Measurements from ENCODE around the gene SPIN3. TPM values are rescaled to one million over a fixed set of nuclear protein-coding genes. Genes with fewer than 3 reads are reported as not detected.

SPIN3 gene
- total RNA-seq, 1 experiment from 2014 or later, result 13.8 TPM

- intact Hi-C loops (cut with micrococcal nuclease), result loop anchor here (10.0 kb wide), 1 partner anchor 691 kb away; no protein-coding TSS in a partner anchor
Measured at GRCh38 chrX:56975611-56976010, 19.7 kb downstream of the SPIN3 start.

More at GRCh38 chrX:56975611-56976010, 19.7 kb downstream of the SPIN3 start:
- H3K27ac ChIP-seq (ENCODE audit: low read depth, low read length), result no peak overlapping the region
- H4K20me1 ChIP-seq (ENCODE audit: insufficient read depth), result no peaks in the 10 kb centered on the region; the same call in 1 of the 2 replicates
- BruUV-seq (replicated peaks), result no TSS peak
- no peaks in the 10 kb centered on the region for H3K9me3 ChIP-seq (ENCODE audit: control insufficient read depth in 1 of 2, insufficient read depth in 1 of 2, low read depth in 1 of 2, low read length in 2 of 2)
- no peaks in the 10 kb centered on the region for H3K9me2 ChIP-seq (ENCODE audit: insufficient read depth)
- no peak overlapping the region for H3K4me2 ChIP-seq (ENCODE audit: low read length)
- no peak for DNase-seq (ENCODE audit: low read depth, low spot score)
- TF ChIP-seq SRF (IDR thresholded peaks at IDR 0.05; ENCODE audit: low read depth) (no peak), POLR2AphosphoS5 (IDR thresholded peaks at IDR 0.05; ENCODE audit: low read depth, low read length) (no peak), TCF7L2 (IDR thresholded peaks at IDR 0.05; ENCODE audit: borderline replicate concordance, extremely low read depth, insufficient read depth, insufficient read length) (no peak), CBX3 (IDR thresholded peaks at IDR 0.05; ENCODE audit: low read depth) (no peak), POLR2A (IDR thresholded peaks at IDR 0.05; ENCODE audit: borderline replicate concordance, extremely low read depth, insufficient read depth, insufficient read length) (no peak), CEBPB (IDR thresholded peaks at IDR 0.05; ENCODE audit: low read depth) (no peak), ATF3 (IDR thresholded peaks at IDR 0.05) (no peak), FOSL1 (IDR thresholded peaks at IDR 0.05; ENCODE audit: low read depth) (no peak), SP1 (IDR thresholded peaks at IDR 0.05; ENCODE audit: low read depth) (no peak), CTCF (IDR thresholded peaks at IDR 0.05 in 2 of 3, conservative IDR thresholded peaks at IDR 0.05 in 1 of 3; ENCODE audit: borderline replicate concordance in 1 of 3, insufficient read depth in 1 of 3, low read depth in 2 of 3, low read length in 2 of 3) (no peak), EZH2phosphoT487 (IDR thresholded peaks at IDR 0.05; ENCODE audit: borderline replicate concordance) (no peak), ELF1 (IDR thresholded peaks at IDR 0.05; ENCODE audit: borderline replicate concordance, low read depth) (no peak), ZFX (IDR thresholded peaks at IDR 0.05) (no peak), SIN3A (IDR thresholded peaks at IDR 0.05; ENCODE audit: low read depth) (no peak), ZBTB33 (IDR thresholded peaks at IDR 0.05; ENCODE audit: extremely low read depth, insufficient replicate concordance, low read length) (no peak), ZNF274 (IDR thresholded peaks at IDR 0.05; ENCODE audit: low read depth, low read length) (no peak), EGR1 (IDR thresholded peaks at IDR 0.05; ENCODE audit: low read depth) (no peak), JUND (IDR thresholded peaks at IDR 0.05) (no peak), YY1 (IDR thresholded peaks at IDR 0.05; ENCODE audit: extremely low read depth, insufficient replicate concordance, low read depth, low read length) (no peak), EZH2 (IDR thresholded peaks at IDR 0.05) (no peak)
- H3K4me3 ChIP-seq (replicated peaks in 1 of 2; ENCODE audit: low read depth in 1 of 2, low read length in 2 of 2), result no peak overlapping the region
- no peaks in the 10 kb centered on the region for H3K79me2 ChIP-seq (ENCODE audit: insufficient read depth, low read length)
- no peak overlapping the region for H3K9ac ChIP-seq (ENCODE audit: low read length)
- no peaks in the 10 kb centered on the region for H3K27me3 ChIP-seq (ENCODE audit: insufficient read depth, low read length)
- no peaks in the 10 kb centered on the region for H3K4me1 ChIP-seq (ENCODE audit: control insufficient read depth in 1 of 2, insufficient read depth in 2 of 2, low read length in 2 of 2)
- ChIA-PET POLR2A (no interaction called here), RAD21 (ENCODE audit: low non-redundant PET in 1 of 2, low total read pairs in 2 of 2, uncharacterized antibody in 2 of 2, unreplicated experiment in 2 of 2) (no interaction called here), CTCF (no interaction called here)
- peaks cover 4 to 10% of the 10 kb centered on the region in 2 experiments; a peak in 3 of 4 replicates for H3K36me3 ChIP-seq (ENCODE audit: control insufficient read depth in 1 of 2, insufficient read depth in 2 of 2, low read length in 2 of 2)
- no peak for ATAC-seq
- no peak overlapping the region for H2AFZ ChIP-seq (ENCODE audit: low read depth, low read length, poor library complexity, severe bottlenecking)
